ENCODE measurements around the gene PPP2R5D. TPM values are rescaled to one million over a fixed set of nuclear protein-coding genes. Genes with fewer than 3 reads are reported as not detected.

PPP2R5D gene
- total and polyA plus RNA-seq, 12 donors = 23.9 to 47.1 (median 31.8) TPM

- peaks cover 0 to 50% (median 9%) of the 10 kb centered on the region in 9 donors for H3K36me3 ChIP-seq
- H3K27me3 ChIP-seq = no peaks in the 10 kb centered on the region
- TF ChIP-seq CTCF (IDR thresholded peaks at IDR 0.05) = no peak
- no peaks in the 10 kb centered on the region for H3K4me1 ChIP-seq
- H3K4me3 ChIP-seq = no peak overlapping the region
- no peaks in the 10 kb centered on the region for H3K9me3 ChIP-seq
- intact Hi-C loops (cut with DNase I) = loop anchor here in 1 of 10 donors (10.0 kb wide), 1 partner anchor 87 kb away; the partner anchor contains the start of gene PTCRA
- DNase-seq (no peak), ATAC-seq (no peak)
- no peak overlapping the region for H3K27ac ChIP-seq
- 94 to 100% methylated on average over 8 of the region's 8 CpGs for WGBS, 2 donors
Observed at GRCh38 chr6:43001843-43002242, 17.5 kb downstream of the PPP2R5D start.

GRCh38 chr6:43005844-43006243 is 21.5 kb downstream of the PPP2R5D start:
- Histone ChIP-seq H3K27ac (no peak overlapping the region), H3K36me3 (peaks cover 0 to 84% (median 32%) of the 10 kb centered on the region in 9 donors), H3K4me3 (no peak overlapping the region), H3K9me3 (no peaks in the 10 kb centered on the region), H3K4me1 (peaks cover 0 to 4% (median 0%) of the 10 kb centered on the region in 9 donors), H3K27me3 (no peaks in the 10 kb centered on the region)
- DNase-seq (no peak), ATAC-seq (no peak)
- intact Hi-C loops (cut with DNase I) = loop anchor here in 5 of 10 donors (5.0 to 10.0 kb wide), 2 partner anchors 91 to 136 kb away; partner anchors contain the start of gene PTCRA (in 1 of the 5)
- TF ChIP-seq CTCF (IDR thresholded peaks at IDR 0.05) = no peak
- WGBS, 2 donors = 91 to 96% methylated on average over 5 of the region's 5 CpGs

GRCh38 chr6:43006251-43006650 is 21.9 kb downstream of the PPP2R5D start:
- no peak for ATAC-seq
- no peak overlapping the region for H3K27ac ChIP-seq
- 92 to 94% methylated on average over 11 of the region's 11 CpGs for WGBS, 2 donors
- no peak for TF ChIP-seq CTCF (IDR thresholded peaks at IDR 0.05)
- peaks cover 0 to 84% (median 36%) of the 10 kb centered on the region in 9 donors for H3K36me3 ChIP-seq
- no peaks in the 10 kb centered on the region for H3K9me3 ChIP-seq
- no peak for DNase-seq
- peaks cover 0 to 4% (median 0%) of the 10 kb centered on the region in 9 donors for H3K4me1 ChIP-seq
- intact Hi-C loops (cut with DNase I) = loop anchor here in 5 of 10 donors (5.0 to 10.0 kb wide), 2 partner anchors 91 to 136 kb away; partner anchors contain the start of gene PTCRA (in 1 of the 5)
- no peak overlapping the region for H3K4me3 ChIP-seq
- no peaks in the 10 kb centered on the region for H3K27me3 ChIP-seq

- WGBS, 2 donors = 92 to 94% methylated on average over 9 of the region's 9 CpGs
- no peaks in the 10 kb centered on the region for H3K27me3 ChIP-seq
- H3K9me3 ChIP-seq = no peaks in the 10 kb centered on the region
- DNase-seq (no peak), ATAC-seq (no peak)
- intact Hi-C loops (cut with DNase I) = loop anchor here in 5 of 10 donors (5.0 to 10.0 kb wide), 2 partner anchors 92 to 135 kb away; partner anchors contain the start of gene PTCRA (in 1 of the 5)
- H3K4me1 ChIP-seq = peaks cover 0 to 4% (median under 1%) of the 10 kb centered on the region in 9 donors
- H3K4me3 ChIP-seq = no peak overlapping the region
- no peak for TF ChIP-seq CTCF (IDR thresholded peaks at IDR 0.05)
- no peak overlapping the region for H3K27ac ChIP-seq
- peaks cover 0 to 85% (median 37%) of the 10 kb centered on the region in 9 donors for H3K36me3 ChIP-seq
Observed at GRCh38 chr6:43007126-43007525, 22.8 kb downstream of the PPP2R5D start.

Measured in heart right ventricle (tissue), 16 donors.